GM12878 (cell line): Measurements from ENCODE around the gene DHDDS. TPM values are rescaled to one million over a fixed set of nuclear protein-coding genes. Genes with fewer than 3 reads are reported as not detected.
A peak's percentile ranks its signal among the peaks of the same experiment; 100 is the strongest.

Experiments used
- ATAC-seq: fragments of 200-7000 bp; cut with Tn5 transposase; 3 replicates; pipeline ENCODE4 v1.9.1; 2020; ENCODE audit warnings: mild to moderate bottlenecking, moderate library complexity
- BruUV-seq: library from RNA; stranded (reverse); fragments of 400-500 nt; replicated peaks from 2 replicates; lab custom pipeline; 2021; lab: Mats Ljungman, UMichigan
- CTCF ChIA-PET: fragments of 300-600 bp; sonication (Branson Sonifier 250); formaldehyde crosslinking; extraction: SDS; loops from one replicate; lab custom pipeline; 2021; ENCODE audit warnings: inconsistent platforms; lab: Yijun Ruan, JAX
- POLR2A ChIA-PET: fragments of 350-600 bp; formaldehyde crosslinking; extraction: SDS; loops from one replicate; lab custom pipeline; 2021; ENCODE audit warnings: inconsistent platforms; lab: Charles Lee
- RAD21 ChIA-PET: fragments of 300-600 bp; sonication (Branson Sonifier 250); formaldehyde crosslinking; loops from one replicate; lab custom pipeline; 2023; ENCODE audit warnings: antibody characterized with exemption; ENCODE audit not compliant: unreplicated experiment; lab: Charles Lee
- SMC1A ChIA-PET: fragments of 300-600 bp; sonication (Branson Sonifier 250); formaldehyde crosslinking; loops from one replicate; lab custom pipeline; 2023; ENCODE audit not compliant: unreplicated experiment, uncharacterized antibody; lab: Charles Lee
- DNase-seq: peaks from one replicate; pipeline ENCODE4 v3.0.0-alpha.2; 2011; ENCODE audit warnings: low read depth, low spot score
- FAIRE-seq: peaks from 3 replicates; lab custom pipeline; 2011; peaks lifted over from hg19 to GRCh38; lab: Jason Lieb, UNC
- H2AFZ ChIP-seq: 2 replicates; pipeline ENCODE4 v1.6.0; 2011; ENCODE audit warnings: low read depth, low read length, control low read depth; ENCODE audit not compliant: control insufficient read depth
- H3K27ac ChIP-seq: 2 replicates; pipeline ENCODE4 v1.5.1; 2011; ENCODE audit warnings: control low read depth; ENCODE audit not compliant: control insufficient read depth, insufficient read depth
- H3K27me3 ChIP-seq, 2 experiments: replicated peaks in 1 of 2; 2 replicates each; pipeline versions ENCODE4 v1.6.0 to v1.6.1; 2011; ENCODE audit warnings: low read length in 1 of 2; ENCODE audit not compliant: control insufficient read depth in 2 of 2, insufficient read depth in 2 of 2
- H3K36me3 ChIP-seq, 2 experiments: 2 replicates each; pipeline ENCODE4 v1.5.1; 2011; ENCODE audit warnings: low read length in 1 of 2; ENCODE audit not compliant: control insufficient read depth in 2 of 2, insufficient read depth in 2 of 2
- H3K4me1 ChIP-seq: 2 replicates; pipeline ENCODE4 v1.6.1; 2011; ENCODE audit warnings: mild to moderate bottlenecking, low read length, moderate library complexity, mixed read lengths; ENCODE audit not compliant: control insufficient read depth, insufficient read depth
- H3K4me2 ChIP-seq: 2 replicates; pipeline ENCODE4 v1.6.0; 2011; ENCODE audit warnings: control low read depth; ENCODE audit not compliant: control insufficient read depth, insufficient read depth
- H3K4me3 ChIP-seq: fragments of 200-600 bp; sonication (generic); 2 replicates; pipeline ENCODE4 v1.5.1; 2016
- H3K79me2 ChIP-seq: 2 replicates; pipeline ENCODE4 v1.6.0; 2011; ENCODE audit warnings: low read length; ENCODE audit not compliant: control insufficient read depth, insufficient read depth
- H3K9ac ChIP-seq: 2 replicates; pipeline ENCODE4 v1.8.0; 2011; ENCODE audit warnings: low read length, control low read depth, mixed read lengths; ENCODE audit not compliant: control insufficient read depth, insufficient read depth
- H3K9me3 ChIP-seq: replicated peaks from 3 replicates; pipeline ENCODE4 v1.5.1; 2011; ENCODE audit warnings: mild to moderate bottlenecking, low read length; ENCODE audit not compliant: control insufficient read depth, insufficient read depth
- H4K20me1 ChIP-seq: 2 replicates; pipeline ENCODE4 v1.6.0; 2011; ENCODE audit not compliant: control insufficient read depth, insufficient read depth
- CEBPB ChIP-seq, 2 experiments: fragments of 150-350 bp in 1 of 2; IDR thresholded peaks; 2 replicates each; pipeline ENCODE4 v1.6.1; 2012 to 2014; ENCODE audit warnings: low read depth in 2 of 2, low read length in 2 of 2, borderline replicate concordance in 1 of 2, inconsistent platforms in 1 of 2
- CHD1 ChIP-seq: IDR thresholded peaks from 2 replicates; pipeline ENCODE4 v1.6.1; 2012; ENCODE audit warnings: low read depth, low read length, improper control_type of control experiment
- CREM ChIP-seq: IDR thresholded peaks from 2 replicates; pipeline ENCODE4 v1.6.1; 2014; ENCODE audit warnings: antibody characterized with exemption, low read depth
- LARP7 ChIP-seq: fragments of 450-650 bp; IDR thresholded peaks from 2 replicates; pipeline ENCODE4 v1.6.1; 2017; ENCODE audit warnings: mild to moderate bottlenecking
- MYC ChIP-seq: IDR thresholded peaks from 2 replicates; pipeline ENCODE4 v1.6.1; 2011; ENCODE audit warnings: mild to moderate bottlenecking, low read length, moderate library complexity, inconsistent platforms; ENCODE audit not compliant: insufficient read depth, insufficient replicate concordance, insufficient read length, severe bottlenecking
- NFYA ChIP-seq: IDR thresholded peaks from 2 replicates; pipeline ENCODE4 v1.6.1; 2011; ENCODE audit warnings: low read depth, mild to moderate bottlenecking, low read length, improper control_type of control experiment, borderline replicate concordance
- PAX5 ChIP-seq: IDR thresholded peaks from 2 replicates; pipeline ENCODE4 v1.6.1; 2011; ENCODE audit warnings: low read depth, low read length, borderline replicate concordance
- PAX8 ChIP-seq: fragments of 450-650 bp; IDR thresholded peaks from 2 replicates; pipeline ENCODE4 v1.6.1; 2017; ENCODE audit warnings: mild to moderate bottlenecking, moderate library complexity
- RAD51 ChIP-seq: fragments of 450-650 bp; IDR thresholded peaks from 2 replicates; pipeline ENCODE4 v1.6.1; 2016; ENCODE audit warnings: moderate library complexity, mild to moderate bottlenecking, inconsistent platforms
- SMARCA5 ChIP-seq: fragments of 450-650 bp; IDR thresholded peaks from 2 replicates; pipeline ENCODE4 v1.6.1; 2017; ENCODE audit warnings: mild to moderate bottlenecking
- STAT1 ChIP-seq: fragments of 450-650 bp; conservative IDR thresholded peaks from 2 replicates; pipeline ENCODE4 v1.6.1; 2014; ENCODE audit warnings: antibody characterized with exemption, mild to moderate bottlenecking
- SUPT20H ChIP-seq: IDR thresholded peaks from 2 replicates; pipeline ENCODE4 v1.6.1; 2011; ENCODE audit warnings: low read depth, mild to moderate bottlenecking, low read length, moderate library complexity, borderline replicate concordance; ENCODE audit not compliant: control insufficient read depth
- TAF1 ChIP-seq: IDR thresholded peaks from 2 replicates; pipeline ENCODE4 v1.6.1; 2011; ENCODE audit warnings: mild to moderate bottlenecking, low read depth, low read length, borderline replicate concordance
- TCF7 ChIP-seq: IDR thresholded peaks from 2 replicates; pipeline ENCODE4 v1.6.1; 2014; ENCODE audit warnings: antibody characterized with exemption, borderline replicate concordance
- WRNIP1 ChIP-seq: IDR thresholded peaks from 2 replicates; pipeline ENCODE4 v1.6.1; 2011; ENCODE audit warnings: low read depth, low read length, improper control_type of control experiment, borderline replicate concordance
- ZBED1 ChIP-seq: IDR thresholded peaks from 2 replicates; pipeline ENCODE4 v1.6.1; 2016; ENCODE audit warnings: borderline replicate concordance
- WGBS: methylation state at CpG from one replicate; pipeline ENCODE4 v1.1.6; 2016; ENCODE audit warnings: low lambda C conversion rate; ENCODE audit not compliant: insufficient replicate concordance, insufficient coverage; ENCODE audit errors: missing lambda C conversion rate; 5-methylcytosine and 5-hydroxymethylcytosine counted together
- in situ Hi-C: fragments of 300-500 bp; cut with MboI; formaldehyde crosslinking; loops from 9 replicates; pipeline ENCODE4 v1.14.3; 2018; ENCODE audit warnings: mixed read lengths
- intact Hi-C: fragments of 100-400 bp; cut with micrococcal nuclease; formaldehyde crosslinking; loops from one replicate; pipeline ENCODE4 v1.14.2; 2022; ENCODE audit not compliant: unreplicated experiment
- polyA plus RNA-seq, 11 experiments: library from polyadenylated mRNA; depleted of rRNA in 4 of 11; unstranded in 6 of 11; stranded (reverse) in 5 of 11; fragments of >200 nt; fragmentation: Nextera tagmentation in 4 of 11; fragmentation: Illumina TruSeq in 1 of 11; extraction: Ambion mirVana in 4 of 11; extraction: Trizol in 1 of 11; gene quantifications; 1 replicate in 1 of 11; 2 replicates in 10 of 11; pipeline versions ENCODE4 v1.2.1 to v1.2.3, GENCODE V29; 2011 to 2016; ENCODE audit warnings: inconsistent platforms in 2 of 11, missing spikeins in 2 of 11, low read depth in 1 of 11
- total RNA-seq, 4 experiments: library from RNA; depleted of rRNA in 3 of 4; stranded (reverse); fragments of >200 nt in 3 of 4; fragmentation: Illumina TruSeq in 1 of 4; extraction: Trizol in 1 of 4; gene quantifications; 2 replicates each; pipeline versions ENCODE4 v1.2.1 to v1.2.3, GENCODE V29; 2013 to 2021
- TF ChIP-seq, protein P1 (sequence below): fragments of 450-650 bp; IDR thresholded peaks from 2 replicates; pipeline ENCODE4 v1.6.1; 2017; ENCODE audit warnings: mild to moderate bottlenecking, low read depth, inconsistent platforms; ENCODE audit not compliant: poor library complexity, severe bottlenecking

Gene DHDDS
- total and polyA plus RNA-seq, 10 of the 15 experiments (the other 5 are each of a cell fraction or from before 2014, with no cell fraction given): 22.7 to 47.5 (median 36.4) TPM

DNA sequence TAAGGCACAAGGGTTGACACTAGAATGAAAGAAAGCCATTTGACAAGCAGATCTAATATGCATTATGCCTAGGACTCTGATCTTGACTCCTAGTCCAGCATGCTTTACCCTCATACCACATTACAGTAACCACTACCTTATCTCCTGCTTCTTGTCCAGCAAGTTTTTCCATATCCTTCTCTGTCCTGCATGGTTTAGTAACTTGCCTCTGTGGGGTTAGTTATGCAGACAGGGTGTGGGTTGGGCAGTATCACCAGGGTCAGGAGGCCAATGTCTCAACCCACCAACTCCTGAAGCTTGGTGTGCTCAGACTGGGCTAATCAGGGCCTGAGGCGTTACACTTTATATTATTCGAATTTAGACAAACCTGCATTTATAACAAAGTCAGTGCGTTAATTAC, 18.8 kb downstream of the DHDDS start:
- in situ Hi-C loops (no loop called here), intact Hi-C loops (no loop called here)
- ChIA-PET POLR2A (interaction anchor here (0.6 kb wide), 1 partner anchor 194 kb away, joined by 3 read pairs; no protein-coding TSS in a partner anchor), CTCF (interaction anchor here (1.5 kb wide), 1 partner anchor 19 kb away, joined by 4 read pairs; no protein-coding TSS in a partner anchor), SMC1A (interaction anchor here (0.6 kb wide), 1 partner anchor 33 kb away, joined by 3 read pairs; no protein-coding TSS in a partner anchor), RAD21 (no interaction called here)
- TF ChIP-seq PAX5: no peak
- no peak for TF ChIP-seq ZBED1
- TF ChIP-seq SUPT20H: no peak
- TF ChIP-seq, protein P1, sequence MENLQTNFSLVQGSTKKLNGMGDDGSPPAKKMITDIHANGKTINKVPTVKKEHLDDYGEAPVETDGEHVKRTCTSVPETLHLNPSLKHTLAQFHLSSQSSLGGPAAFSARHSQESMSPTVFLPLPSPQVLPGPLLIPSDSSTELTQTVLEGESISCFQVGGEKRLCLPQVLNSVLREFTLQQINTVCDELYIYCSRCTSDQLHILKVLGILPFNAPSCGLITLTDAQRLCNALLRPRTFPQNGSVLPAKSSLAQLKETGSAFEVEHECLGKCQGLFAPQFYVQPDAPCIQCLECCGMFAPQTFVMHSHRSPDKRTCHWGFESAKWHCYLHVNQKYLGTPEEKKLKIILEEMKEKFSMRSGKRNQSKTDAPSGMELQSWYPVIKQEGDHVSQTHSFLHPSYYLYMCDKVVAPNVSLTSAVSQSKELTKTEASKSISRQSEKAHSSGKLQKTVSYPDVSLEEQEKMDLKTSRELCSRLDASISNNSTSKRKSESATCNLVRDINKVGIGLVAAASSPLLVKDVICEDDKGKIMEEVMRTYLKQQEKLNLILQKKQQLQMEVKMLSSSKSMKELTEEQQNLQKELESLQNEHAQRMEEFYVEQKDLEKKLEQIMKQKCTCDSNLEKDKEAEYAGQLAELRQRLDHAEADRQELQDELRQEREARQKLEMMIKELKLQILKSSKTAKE: no peak
- no peak for TF ChIP-seq LARP7
- TF ChIP-seq CREM: no peak
- TF ChIP-seq PAX8: no peak
- TF ChIP-seq TCF7: no peak
- TF ChIP-seq NFYA: no peak
- no peak for TF ChIP-seq RAD51
- no peak for TF ChIP-seq SMARCA5
- no peak for TF ChIP-seq STAT1
- TF ChIP-seq CEBPB (IDR thresholded peaks at IDR 0.05; ENCODE audit: borderline replicate concordance in 1 of 2, low read depth in 2 of 2, low read length in 2 of 2): no peak
- no peak for TF ChIP-seq MYC
- TF ChIP-seq TAF1: no peak
- TF ChIP-seq CHD1: no peak
- TF ChIP-seq WRNIP1: no peak
- BruUV-seq: TSS peak; percentile 10
- no peak for FAIRE-seq
- no peak overlapping the region for H3K27ac ChIP-seq
- no peaks in the 10 kb centered on the region for H3K4me1 ChIP-seq
- 93% methylated on average over 3 of the region's 3 CpGs for WGBS
- DNase-seq: no peak
- no peak overlapping the region for H3K4me2 ChIP-seq
- no peaks in the 10 kb centered on the region for H3K27me3 ChIP-seq
- peaks cover 3 to 13% of the 10 kb centered on the region in 2 experiments for H3K36me3 ChIP-seq
- H3K4me3 ChIP-seq: no peak overlapping the region
- no peaks in the 10 kb centered on the region for H3K9me3 ChIP-seq
- no peaks in the 10 kb centered on the region for H4K20me1 ChIP-seq
- ATAC-seq: no peak
- no peak overlapping the region for H2AFZ ChIP-seq
- no peaks in the 10 kb centered on the region for H3K79me2 ChIP-seq
- no peak overlapping the region for H3K9ac ChIP-seq
